ENCODE data around the gene SVIL.

Gene SVIL

GRCh38 chr10:29634764-29635625 lies at the start of gene SVIL:
Gene SVIL, minus strand, starts transcription at chr10:29634971. Its CDS starts 79,913 bp downstream, at chr10:29555058.
- no peak for DNase-seq (ENCODE audit: low read depth in 2 of 2)

GRCh38 chr10:29681676-29682448 lies 47.1 kb upstream of the SVIL start:
- DNase-seq (ENCODE audit: low read depth in 2 of 2): no peak

GRCh38 chr10:29680091-29680490 lies 45.3 kb upstream of the SVIL start:
- no peak for DNase-seq (ENCODE audit: low read depth in 2 of 2)

GRCh38 chr10:29676732-29677131 lies 42.0 kb upstream of the SVIL start:
- DNase-seq (ENCODE audit: low read depth in 2 of 2): no peak

- DNase-seq (ENCODE audit: low read depth in 2 of 2): no peak
Measured at GRCh38 chr10:29675984-29676383, 41.2 kb upstream of the SVIL start.

GRCh38 chr10:29671968-29672367 lies 37.2 kb upstream of the SVIL start:
- no peak for DNase-seq (ENCODE audit: low read depth in 2 of 2)

GRCh38 chr10:29671228-29671780 lies 36.5 kb upstream of the SVIL start:
- no peak for DNase-seq (ENCODE audit: low read depth in 2 of 2)

GRCh38 chr10:29670761-29671160 lies 36.0 kb upstream of the SVIL start:
- DNase-seq (ENCODE audit: low read depth in 2 of 2): no peak

- no peak for DNase-seq (ENCODE audit: low read depth in 2 of 2)
Measured at GRCh38 chr10:29669149-29669548, 34.4 kb upstream of the SVIL start.

GRCh38 chr10:29668628-29669027 lies 33.9 kb upstream of the SVIL start:
- no peak for DNase-seq (ENCODE audit: low read depth in 2 of 2)

GRCh38 chr10:29667191-29667590 lies 32.4 kb upstream of the SVIL start:
- no peak for DNase-seq (ENCODE audit: low read depth in 2 of 2)

- DNase-seq (ENCODE audit: low read depth in 2 of 2): no peak
Measured at GRCh38 chr10:29666201-29666600, 31.4 kb upstream of the SVIL start.

GRCh38 chr10:29663718-29664117 lies 28.9 kb upstream of the SVIL start:
- no peak for DNase-seq (ENCODE audit: low read depth in 2 of 2)

- peak; percentile 19 to 56 for DNase-seq (ENCODE audit: low read depth in 2 of 2)
Measured at GRCh38 chr10:29658984-29659965, 24.5 kb upstream of the SVIL start.

GRCh38 chr10:29657719-29658274 lies 23.0 kb upstream of the SVIL start:
- DNase-seq (ENCODE audit: low read depth in 2 of 2): no peak

GRCh38 chr10:29656451-29656992 lies 21.8 kb upstream of the SVIL start:
- DNase-seq (ENCODE audit: low read depth in 2 of 2): no peak

GRCh38 chr10:29652192-29652591 lies 17.4 kb upstream of the SVIL start:
- no peak for DNase-seq (ENCODE audit: low read depth in 2 of 2)

GRCh38 chr10:29651767-29652166 lies 17.0 kb upstream of the SVIL start:
- DNase-seq (ENCODE audit: low read depth in 2 of 2): no peak

- no peak for DNase-seq (ENCODE audit: low read depth in 2 of 2)
Measured at GRCh38 chr10:29650552-29650944, 15.8 kb upstream of the SVIL start.

All from stimulated activated CD4-positive, alpha-beta T cell treated with anti-CD3 and anti-CD28 coated beads, Interleukin-4, amount 100 ng/mL, for 48 hours (primary cell).